SH-SY5Y (cell line): ENCODE measurements around the gene FGF4.

Experiments
- GATA2 ChIP-seq: IDR thresholded peaks from 2 replicates; pipeline ENCODE4 v1.6.1; 2011; ENCODE audit warnings: mild to moderate bottlenecking, low read depth, low read length
- GATA3 ChIP-seq: IDR thresholded peaks from 2 replicates; pipeline ENCODE4 v1.6.1; 2011; ENCODE audit warnings: low read depth, mild to moderate bottlenecking, low read length, moderate library complexity

GRCh38 chr11:69819541-69820070 is 44.5 kb upstream of the FGF4 start:
- peak; percentile 94 for TF ChIP-seq GATA2
- no peak; the same call in 1 of the 2 replicates for TF ChIP-seq GATA3
